OCI-LY7 (cell line): ENCODE data around the gene MIA2. TPM values are rescaled to one million over a fixed set of nuclear protein-coding genes. Genes with fewer than 3 reads are reported as not detected.

Source experiments
- BruUV-seq: library from RNA; stranded (reverse); fragments of 400-500 nt; replicated peaks from 2 replicates; lab custom pipeline; 2021; lab: Mats Ljungman, UMichigan
- CTCF ChIA-PET: fragments of 300-600 bp; sonication (Branson Sonifier 250); formaldehyde crosslinking; loops from one replicate; lab custom pipeline; 2022; ENCODE audit warnings: antibody characterized with exemption; ENCODE audit not compliant: unreplicated experiment; lab: Charles Lee
- POLR2A ChIA-PET: fragments of 300-600 bp; sonication (Branson Sonifier 250); formaldehyde crosslinking; loops from one replicate; lab custom pipeline; 2022; ENCODE audit warnings: antibody characterized with exemption; lab: Charles Lee
- DNase-seq: peaks from one replicate; pipeline ENCODE4 v3.0.0-alpha.2; 2015; ENCODE audit warnings: low spot score
- H2AFZ ChIP-seq: fragments of 200-600 bp; sonication (generic), shearing (Covaris generic); 2 replicates; pipeline ENCODE4 v1.6.1; 2014; ENCODE audit warnings: mild to moderate bottlenecking, antibody characterized with exemption, low read length, moderate library complexity
- H3K27ac ChIP-seq: fragments of 200-600 bp; sonication (generic); 2 replicates; pipeline ENCODE4 v1.5.1; 2014; ENCODE audit warnings: mixed run types, low read depth, mild to moderate bottlenecking, moderate library complexity, low read length, inconsistent platforms; ENCODE audit not compliant: poor library complexity, severe bottlenecking
- H3K36me3 ChIP-seq: fragments of 200-600 bp; sonication (generic); 2 replicates; pipeline ENCODE4 v1.6.1; 2014; ENCODE audit warnings: mild to moderate bottlenecking, antibody characterized with exemption, low read length, moderate library complexity, mixed read lengths; ENCODE audit not compliant: insufficient read depth
- H3K4me1 ChIP-seq: fragments of 200-600 bp; sonication (generic); 2 replicates; pipeline ENCODE4 v1.5.1; 2014; ENCODE audit warnings: mild to moderate bottlenecking, low read length; ENCODE audit not compliant: insufficient read depth, poor library complexity, severe bottlenecking
- H3K4me2 ChIP-seq: fragments of 200-600 bp; sonication (generic); 2 replicates; pipeline ENCODE4 v1.6.1; 2014; ENCODE audit warnings: mild to moderate bottlenecking, low read length
- H3K4me3 ChIP-seq: fragments of 200-600 bp; sonication (generic); 2 replicates; pipeline ENCODE4 v1.5.1; 2014; ENCODE audit warnings: mild to moderate bottlenecking, low read depth, low read length; ENCODE audit not compliant: poor library complexity, severe bottlenecking
- H3K79me2 ChIP-seq: fragments of 200-600 bp; sonication (generic); 2 replicates; pipeline ENCODE4 v1.6.1; 2016; ENCODE audit warnings: low read depth, mild to moderate bottlenecking, low read length, moderate library complexity, mixed read lengths; ENCODE audit not compliant: insufficient read depth
- H3K9me2 ChIP-seq: fragments of 200-600 bp; sonication (generic); 2 replicates; pipeline ENCODE4 v1.6.1; 2016; ENCODE audit warnings: mild to moderate bottlenecking, low read length, mixed read lengths; ENCODE audit not compliant: insufficient read depth
- H3K9me3 ChIP-seq: fragments of 200-600 bp; sonication (generic); 2 replicates; pipeline ENCODE4 v1.6.1; 2014; ENCODE audit warnings: mild to moderate bottlenecking, mixed run types, low read length, mixed read lengths
- H4K20me1 ChIP-seq: fragments of 200-600 bp; sonication (generic); 2 replicates; pipeline ENCODE4 v1.6.1; 2014; ENCODE audit warnings: mild to moderate bottlenecking, antibody characterized with exemption, low read length, moderate library complexity, mixed read lengths; ENCODE audit not compliant: insufficient read depth
- EZH2phosphoT487 ChIP-seq: fragments of 200-600 bp; sonication (generic); IDR thresholded peaks from 2 replicates; pipeline ENCODE4 v1.6.1; 2018; ENCODE audit warnings: low read depth, borderline replicate concordance, mild to moderate bottlenecking, mixed run types, antibody characterized with exemption, low read length, moderate library complexity, mixed read lengths
- intact Hi-C: fragments of 100-400 bp; cut with micrococcal nuclease; formaldehyde crosslinking; loops from one replicate; pipeline ENCODE4 v1.10.0; 2022; ENCODE audit not compliant: unreplicated experiment
- total RNA-seq, 2 experiments: library from RNA; depleted of rRNA in 1 of 2; stranded (reverse); fragments of >200 nt in 1 of 2; shearing (Covaris generic) in 1 of 2; gene quantifications; 2 replicates each; pipeline ENCODE4 v1.2.3, GENCODE V29; 2014 to 2022
- TF ChIP-seq, protein P1 (sequence below): fragments of 200-600 bp; sonication (generic); conservative IDR thresholded peaks from 2 replicates; pipeline ENCODE4 v1.5.1; 2014; ENCODE audit warnings: mild to moderate bottlenecking, antibody characterized with exemption, low read length, moderate library complexity, mixed read lengths

Gene MIA2
- total RNA-seq, 2 experiments from 2014 or later: 20.2 to 28.3 TPM

GRCh38 chr14:39302124-39302810, 68.6 kb downstream of the MIA2 start:
- H3K4me3 ChIP-seq: no peak overlapping the region
- CTCF ChIA-PET: no interaction called here
- H3K4me1 ChIP-seq: no peaks in the 10 kb centered on the region
- H3K4me2 ChIP-seq: no peak overlapping the region
- no peak for DNase-seq
- H3K79me2 ChIP-seq: no peaks in the 10 kb centered on the region
- H4K20me1 ChIP-seq: no peaks in the 10 kb centered on the region
- no peak overlapping the region for H3K27ac ChIP-seq
- BruUV-seq: no TSS peak
- no peak overlapping the region for H2AFZ ChIP-seq
- intact Hi-C loops: no loop called here
- TF ChIP-seq, protein P1, sequence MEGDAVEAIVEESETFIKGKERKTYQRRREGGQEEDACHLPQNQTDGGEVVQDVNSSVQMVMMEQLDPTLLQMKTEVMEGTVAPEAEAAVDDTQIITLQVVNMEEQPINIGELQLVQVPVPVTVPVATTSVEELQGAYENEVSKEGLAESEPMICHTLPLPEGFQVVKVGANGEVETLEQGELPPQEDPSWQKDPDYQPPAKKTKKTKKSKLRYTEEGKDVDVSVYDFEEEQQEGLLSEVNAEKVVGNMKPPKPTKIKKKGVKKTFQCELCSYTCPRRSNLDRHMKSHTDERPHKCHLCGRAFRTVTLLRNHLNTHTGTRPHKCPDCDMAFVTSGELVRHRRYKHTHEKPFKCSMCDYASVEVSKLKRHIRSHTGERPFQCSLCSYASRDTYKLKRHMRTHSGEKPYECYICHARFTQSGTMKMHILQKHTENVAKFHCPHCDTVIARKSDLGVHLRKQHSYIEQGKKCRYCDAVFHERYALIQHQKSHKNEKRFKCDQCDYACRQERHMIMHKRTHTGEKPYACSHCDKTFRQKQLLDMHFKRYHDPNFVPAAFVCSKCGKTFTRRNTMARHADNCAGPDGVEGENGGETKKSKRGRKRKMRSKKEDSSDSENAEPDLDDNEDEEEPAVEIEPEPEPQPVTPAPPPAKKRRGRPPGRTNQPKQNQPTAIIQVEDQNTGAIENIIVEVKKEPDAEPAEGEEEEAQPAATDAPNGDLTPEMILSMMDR: no peak
- H3K36me3 ChIP-seq: peaks cover 47% of the 10 kb centered on the region
- H3K9me3 ChIP-seq: no peaks in the 10 kb centered on the region
- POLR2A ChIA-PET: interaction anchor here (0.6 to 1.3 kb wide), 5 partner anchors 10 to 77 kb away, joined by 3 to 4 read pairs (median 3); no protein-coding TSS in a partner anchor
- no peaks in the 10 kb centered on the region for H3K9me2 ChIP-seq

DNA sequence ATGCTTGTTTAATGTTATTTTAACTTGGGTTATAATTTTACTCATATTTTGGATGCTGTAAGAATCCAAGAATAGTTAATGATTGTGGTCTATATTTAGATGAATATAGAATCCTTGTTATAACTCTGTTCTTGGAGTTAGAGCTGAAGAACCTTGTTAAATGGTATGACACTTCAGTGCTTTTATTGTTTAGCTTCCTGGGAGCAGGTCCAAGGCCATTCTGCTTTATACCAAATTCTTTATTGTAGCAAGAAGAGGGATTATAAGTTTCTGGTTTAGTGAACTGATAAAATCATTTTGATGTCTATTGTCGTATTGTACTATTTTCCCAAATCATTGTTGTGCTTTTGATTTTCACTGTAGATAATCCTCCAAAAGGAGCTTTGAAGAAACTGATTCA, 69.4 kb downstream of the MIA2 start:
- Histone ChIP-seq H3K79me2 (no peaks in the 10 kb centered on the region), H3K9me2 (no peaks in the 10 kb centered on the region), H3K4me3 (no peak overlapping the region), H3K36me3 (peaks cover 42% of the 10 kb centered on the region), H3K4me2 (no peak overlapping the region), H3K4me1 (no peaks in the 10 kb centered on the region), H3K9me3 (no peaks in the 10 kb centered on the region), H4K20me1 (no peaks in the 10 kb centered on the region), H2AFZ (no peak overlapping the region), H3K27ac (no peak overlapping the region)
- CTCF ChIA-PET: no interaction called here
- TF ChIP-seq EZH2phosphoT487: no peak
- TF ChIP-seq, protein P1: no peak
- no peak for DNase-seq
- POLR2A ChIA-PET: no interaction called here
- intact Hi-C loops: no loop called here
- BruUV-seq: no TSS peak

GRCh38 chr14:39307815-39308214, 74.1 kb downstream of the MIA2 start:
- CTCF ChIA-PET: no interaction called here

More at GRCh38 chr14:39307815-39308214, 74.1 kb downstream of the MIA2 start:
- intact Hi-C loops: no loop called here
- no peaks in the 10 kb centered on the region for H3K9me2 ChIP-seq
- no peak overlapping the region for H3K4me2 ChIP-seq
- POLR2A ChIA-PET: interaction anchor here (0.5 to 2.0 kb wide), 5 partner anchors 8 to 266 kb away, joined by 3 to 5 read pairs (median 3); no protein-coding TSS in a partner anchor
- no peak overlapping the region for H3K27ac ChIP-seq
- H3K9me3 ChIP-seq: no peaks in the 10 kb centered on the region
- H3K4me3 ChIP-seq: no peak overlapping the region
- H3K79me2 ChIP-seq: no peaks in the 10 kb centered on the region
- H2AFZ ChIP-seq: no peak overlapping the region
- peaks cover 23% of the 10 kb centered on the region for H3K36me3 ChIP-seq
- no TSS peak for BruUV-seq
- H4K20me1 ChIP-seq: no peaks in the 10 kb centered on the region
- no peaks in the 10 kb centered on the region for H3K4me1 ChIP-seq
- no peak for DNase-seq
- TF ChIP-seq, protein P1: no peak
- no peak for TF ChIP-seq EZH2phosphoT487
